ENCODE measurements around the gene KHDC1L. TPM values are rescaled to one million over a fixed set of nuclear protein-coding genes. Genes with fewer than 3 reads are reported as not detected.
"Not testable (repeated sequence)": the region's sequence is repeated elsewhere in the genome, so short reads cannot be mapped to it uniquely, and the experiment has no call there.

Gene KHDC1L
- total RNA-seq, 3 donors from 2014 or later, result not detected

GRCh38 chr6:73258721-73259120 lies 33.4 kb upstream of the KHDC1L start:
- no peak overlapping the region for H3K27ac ChIP-seq
- no peaks in the 10 kb centered on the region for H3K27me3 ChIP-seq
- no peaks in the 10 kb centered on the region for H3K9me3 ChIP-seq
- TF ChIP-seq CTCF (IDR thresholded peaks at IDR 0.05) (no peak), POLR2A (IDR thresholded peaks at IDR 0.05) (no peak), POLR2AphosphoS5 (IDR thresholded peaks at IDR 0.05) (no peak)
- no peaks in the 10 kb centered on the region for H3K4me1 ChIP-seq
- intact Hi-C loops (cut with DNase I; ENCODE audit: low total_unique reads), result no loop called here
- no peaks in the 10 kb centered on the region for H3K36me3 ChIP-seq
- no peak overlapping the region for H3K4me3 ChIP-seq
- DNase-seq (ENCODE audit: low spot score in 2 of 2), result no peak

- H3K4me1 ChIP-seq; H3K27me3 ChIP-seq; H3K9me3 ChIP-seq; intact Hi-C loops (cut with DNase I; ENCODE audit: low total_unique reads); DNase-seq (ENCODE audit: low spot score in 2 of 2); H3K27ac ChIP-seq; H3K4me3 ChIP-seq; H3K36me3 ChIP-seq: not testable (repeated sequence)
Measured at GRCh38 chr6:73254323-73254722, 29.0 kb upstream of the KHDC1L start.

GRCh38 chr6:73252703-73253102 lies 27.4 kb upstream of the KHDC1L start:
- Histone ChIP-seq H3K36me3 (no peaks in the 10 kb centered on the region), H3K27ac (no peak overlapping the region), H3K9me3 (no peaks in the 10 kb centered on the region), H3K27me3 (no peaks in the 10 kb centered on the region), H3K4me1 (no peaks in the 10 kb centered on the region), H3K4me3 (no peak overlapping the region)
- intact Hi-C loops (cut with DNase I; ENCODE audit: low total_unique reads), result no loop called here
- TF ChIP-seq POLR2A (IDR thresholded peaks at IDR 0.05) (no peak), CTCF (IDR thresholded peaks at IDR 0.05) (no peak), POLR2AphosphoS5 (IDR thresholded peaks at IDR 0.05) (no peak)
- DNase-seq (ENCODE audit: low spot score in 2 of 2), result no peak

GRCh38 chr6:73250016-73250415 lies 24.7 kb upstream of the KHDC1L start:
- H3K4me3 ChIP-seq, result no peak overlapping the region
- H3K27me3 ChIP-seq, result no peaks in the 10 kb centered on the region
- H3K4me1 ChIP-seq, result no peaks in the 10 kb centered on the region
- no peak overlapping the region for H3K27ac ChIP-seq
- no peaks in the 10 kb centered on the region for H3K36me3 ChIP-seq
- intact Hi-C loops (cut with DNase I; ENCODE audit: low total_unique reads), result no loop called here
- no peak for DNase-seq (ENCODE audit: low spot score in 2 of 2)
- TF ChIP-seq POLR2AphosphoS5 (IDR thresholded peaks at IDR 0.05) (no peak), POLR2A (IDR thresholded peaks at IDR 0.05) (no peak), CTCF (IDR thresholded peaks at IDR 0.05) (no peak)
- no peaks in the 10 kb centered on the region for H3K9me3 ChIP-seq

- Histone ChIP-seq H3K36me3 (no peaks in the 10 kb centered on the region), H3K27me3 (no peaks in the 10 kb centered on the region), H3K9me3 (no peaks in the 10 kb centered on the region), H3K27ac (no peak overlapping the region), H3K4me3 (no peak overlapping the region), H3K4me1 (no peaks in the 10 kb centered on the region)
- TF ChIP-seq POLR2A (IDR thresholded peaks at IDR 0.05) (no peak), POLR2AphosphoS5 (IDR thresholded peaks at IDR 0.05) (no peak), CTCF (IDR thresholded peaks at IDR 0.05) (no peak)
- intact Hi-C loops (cut with DNase I; ENCODE audit: low total_unique reads), result no loop called here
- DNase-seq (ENCODE audit: low spot score in 2 of 2), result no peak
Measured at GRCh38 chr6:73248192-73248903, 23.1 kb upstream of the KHDC1L start.
